Measurements from ENCODE around the gene JAKMIP1.

The JAKMIP1 gene

DNA sequence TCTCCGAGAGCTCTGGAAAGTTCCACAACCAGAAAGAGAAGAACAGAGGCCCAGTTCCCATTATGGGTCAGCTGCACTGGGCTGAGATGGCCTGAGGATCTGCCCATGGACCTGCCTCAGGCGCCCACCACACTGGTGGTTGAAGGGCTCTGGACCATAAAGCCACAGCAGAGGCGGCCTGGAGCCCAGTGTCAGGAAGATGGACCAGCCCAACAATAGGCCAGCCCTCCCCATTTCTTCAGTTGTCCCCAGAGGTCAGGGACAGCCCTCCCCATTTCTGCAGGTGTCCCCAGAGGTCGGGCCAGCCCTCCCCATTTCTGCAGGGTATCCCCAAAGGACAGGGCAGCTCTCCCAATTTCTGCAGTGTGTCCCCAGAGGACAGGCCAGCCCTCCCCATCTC lies 144.9 kb downstream of the JAKMIP1 start:
- DNase-seq = no peak

DNA sequence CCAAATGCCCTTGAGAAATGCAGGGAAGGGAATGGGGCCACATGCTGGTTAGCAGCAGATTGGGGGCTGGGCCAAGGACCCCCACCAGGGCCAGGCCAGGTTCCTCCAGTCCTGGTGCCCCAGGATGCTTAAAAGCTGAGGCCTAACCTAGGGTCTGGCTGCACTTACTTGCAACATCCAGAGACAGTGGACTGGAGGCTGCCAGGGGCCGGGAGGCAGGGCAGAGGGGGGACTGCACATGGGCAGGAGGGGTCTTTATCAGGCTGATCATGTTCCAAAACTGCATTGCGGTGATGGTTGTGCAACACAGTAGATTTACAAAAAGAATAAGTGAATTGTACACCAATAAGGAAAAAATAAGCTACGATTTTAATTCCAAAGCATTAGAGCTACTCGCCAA lies 145.3 kb downstream of the JAKMIP1 start:
- no peak for DNase-seq

DNA sequence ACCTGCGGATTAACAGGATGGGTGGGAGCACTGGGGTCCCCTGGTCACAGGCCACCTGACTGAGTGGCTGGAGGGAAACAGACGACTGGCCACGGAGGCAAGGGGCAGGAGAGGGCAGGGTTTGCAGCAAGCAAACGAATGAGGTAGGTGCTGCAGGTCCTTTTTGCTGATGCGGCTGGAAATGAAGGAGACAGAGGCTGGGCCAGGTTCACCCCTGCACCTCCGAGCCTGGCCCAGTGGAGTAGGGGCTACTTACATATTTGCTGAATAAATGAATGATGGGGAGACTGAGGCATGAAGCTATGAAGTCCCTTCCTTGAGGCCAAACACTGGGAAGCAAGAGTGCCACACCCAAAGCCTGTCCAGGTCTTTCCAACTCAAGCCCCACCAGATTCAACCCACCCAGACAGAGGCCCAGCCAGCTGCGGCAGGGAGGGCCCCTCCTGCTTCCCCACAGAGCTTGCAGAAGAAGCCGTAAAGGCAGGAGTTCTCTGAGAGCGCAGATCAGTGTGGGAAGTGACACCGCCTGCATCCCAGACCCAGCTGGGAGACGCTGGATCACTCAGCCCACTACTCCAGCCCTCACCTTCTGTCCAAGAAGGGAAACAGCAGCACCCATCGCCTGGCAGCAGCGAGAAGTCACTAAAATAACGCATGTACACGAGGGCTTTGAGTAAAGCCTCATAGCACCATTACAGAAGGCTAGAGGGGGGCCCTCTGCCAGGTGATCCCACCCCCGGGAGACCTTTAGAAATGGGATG lies 146.0 kb downstream of the JAKMIP1 start:
- DNase-seq = no peak

DNA sequence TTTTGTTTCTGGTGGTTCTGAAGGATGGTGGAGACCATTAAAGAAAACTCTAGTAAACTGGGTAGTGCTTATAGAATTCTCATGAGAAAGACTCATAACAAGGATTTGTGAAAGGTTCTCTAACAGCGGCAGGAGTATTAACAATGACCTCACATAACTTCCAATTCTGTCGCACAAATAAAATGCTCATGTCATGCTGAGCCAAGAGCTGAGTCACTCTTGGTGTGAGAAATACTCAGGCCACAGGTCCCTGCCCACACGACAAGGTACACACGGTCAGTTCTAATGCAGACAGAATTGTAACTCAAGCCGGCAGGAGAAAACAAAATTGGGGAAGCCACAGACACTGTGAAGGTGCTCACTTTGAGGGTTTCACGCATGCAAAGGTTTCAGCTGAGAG lies 147.7 kb downstream of the JAKMIP1 start:
- DNase-seq = no peak

DNA sequence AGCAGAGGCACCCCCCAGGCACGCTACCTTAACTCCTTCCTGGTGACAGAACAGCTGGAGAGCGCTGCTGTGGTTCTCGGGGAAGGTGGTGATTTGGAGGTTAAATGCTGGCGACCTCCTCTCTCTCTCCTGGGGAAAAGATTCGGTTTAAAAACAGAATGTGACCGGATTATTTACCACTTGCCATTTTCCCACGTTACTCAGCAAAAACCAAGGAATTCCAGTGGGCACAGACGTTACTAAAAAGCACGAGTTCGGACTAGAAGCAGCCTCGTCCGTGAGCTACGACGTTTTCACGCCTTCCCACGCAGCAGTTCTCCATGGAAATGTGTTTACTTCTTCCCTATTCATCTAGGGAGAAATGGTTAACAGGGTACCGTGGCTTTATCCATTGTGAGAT lies 149.8 kb downstream of the JAKMIP1 start:
- DNase-seq = no peak

DNA sequence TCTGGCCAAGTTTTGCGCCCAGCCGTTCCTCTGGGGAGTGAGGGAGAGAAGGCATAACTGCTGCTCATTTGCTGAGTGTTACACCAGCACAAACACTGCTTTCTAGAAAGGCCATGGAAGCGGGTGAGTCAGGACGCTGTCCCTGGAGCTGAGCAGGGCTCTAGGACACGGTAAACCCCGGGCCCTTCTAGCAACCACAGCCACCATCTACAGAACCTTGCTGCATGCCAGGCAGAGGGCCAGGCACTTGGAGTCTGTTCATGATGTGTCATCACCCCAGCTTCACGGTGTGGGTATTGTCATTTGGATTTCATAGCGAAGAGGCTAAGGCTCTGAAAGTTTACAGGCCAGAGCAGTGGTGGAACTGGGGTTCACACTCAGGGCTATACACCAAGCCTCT lies 150.4 kb downstream of the JAKMIP1 start:
- no peak for DNase-seq

DNA sequence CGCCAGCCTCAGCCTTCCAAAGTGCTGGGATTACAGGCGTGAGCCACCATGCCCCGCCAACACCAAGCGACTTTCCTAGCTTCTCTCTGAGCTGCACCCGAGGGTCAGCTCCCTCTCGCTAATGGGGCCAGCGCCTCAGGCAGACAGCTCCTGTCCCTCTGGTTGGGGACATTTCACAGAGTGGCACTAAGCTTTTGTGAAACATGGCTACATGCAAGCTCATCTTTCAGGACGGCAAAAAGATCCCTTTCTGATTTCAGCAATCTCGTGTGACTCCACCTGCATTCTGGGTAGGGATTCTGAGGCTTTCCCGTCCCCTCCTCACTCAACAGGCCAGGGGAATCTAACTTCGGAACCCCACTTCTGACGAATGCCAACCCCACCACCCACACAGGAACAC lies 151.1 kb downstream of the JAKMIP1 start:
- no peak for DNase-seq

DNA sequence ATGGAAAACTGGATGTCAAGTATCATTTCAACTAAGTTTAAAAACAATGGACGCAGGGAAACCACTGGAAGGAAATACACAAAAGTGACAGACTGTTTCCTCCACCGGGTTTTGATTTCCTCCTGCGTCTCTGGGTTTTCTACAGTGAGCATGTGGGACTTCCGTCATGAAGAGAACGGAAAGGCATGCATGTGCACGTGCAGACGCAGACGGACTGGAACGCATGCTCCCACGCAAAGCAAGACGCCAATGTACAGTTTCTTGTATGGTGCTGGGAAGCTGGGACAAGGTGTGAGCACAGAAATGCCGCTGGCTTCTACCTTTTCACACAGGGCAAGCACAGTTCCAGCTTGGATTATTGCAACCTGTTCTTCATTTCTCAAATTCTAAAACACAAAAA lies 151.8 kb downstream of the JAKMIP1 start:
- no peak for DNase-seq

DNA sequence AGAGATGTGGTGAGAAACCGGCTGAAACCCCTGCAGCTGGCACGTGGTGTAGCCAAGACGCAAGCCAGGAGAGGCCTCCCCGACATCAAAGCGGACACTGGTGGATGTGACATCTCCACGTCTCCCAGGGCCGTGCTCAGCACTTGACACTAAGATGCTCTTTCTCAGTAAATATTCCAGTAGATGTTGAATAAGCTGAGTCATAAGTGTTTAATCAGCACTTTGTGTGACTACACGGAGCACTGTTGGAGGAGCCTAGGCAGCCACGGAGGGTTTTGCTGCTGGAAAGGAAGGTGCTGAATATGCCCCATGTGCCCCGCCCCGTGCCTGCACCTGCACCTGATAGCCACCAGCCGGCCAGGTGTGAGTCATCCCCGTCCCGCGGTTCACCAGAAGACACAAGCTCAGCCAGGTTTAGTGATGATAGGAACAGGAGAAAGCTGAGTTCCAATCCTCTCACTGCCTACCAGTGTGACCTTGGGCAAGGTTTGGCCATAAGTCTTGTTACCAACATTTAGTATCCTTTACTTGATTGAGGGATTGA lies 153.1 kb downstream of the JAKMIP1 start:
- DNase-seq = no peak

DNA sequence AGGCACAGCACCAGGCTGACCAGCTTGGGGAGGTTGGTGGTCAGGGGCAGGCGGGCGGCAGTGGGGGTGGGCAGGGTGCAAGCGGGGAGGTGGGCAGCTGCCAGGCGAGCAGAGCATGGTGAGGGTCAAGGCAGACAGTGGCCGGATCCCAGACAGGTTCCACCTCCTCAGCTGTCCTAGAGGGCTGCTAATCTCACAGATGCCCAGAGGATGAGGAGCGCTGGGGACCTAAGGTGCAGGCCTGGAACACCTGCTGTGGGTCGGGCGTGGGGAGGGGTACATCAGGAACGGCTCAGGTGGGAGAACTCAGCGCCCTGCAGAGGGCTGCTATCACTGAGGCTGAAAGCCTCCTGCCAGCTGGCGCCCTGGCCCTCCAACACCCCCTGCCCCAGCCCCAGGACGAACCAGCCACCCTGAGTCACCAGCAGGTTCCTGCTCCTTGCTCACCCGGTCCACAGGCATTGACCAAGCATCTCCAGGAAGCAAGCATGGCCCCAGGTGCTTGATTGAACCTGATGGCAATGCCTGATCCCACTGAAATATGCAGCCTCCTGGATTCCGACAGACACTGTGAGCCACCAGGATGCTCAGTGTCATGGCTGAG lies 153.7 kb downstream of the JAKMIP1 start:
- no peak for DNase-seq

DNA sequence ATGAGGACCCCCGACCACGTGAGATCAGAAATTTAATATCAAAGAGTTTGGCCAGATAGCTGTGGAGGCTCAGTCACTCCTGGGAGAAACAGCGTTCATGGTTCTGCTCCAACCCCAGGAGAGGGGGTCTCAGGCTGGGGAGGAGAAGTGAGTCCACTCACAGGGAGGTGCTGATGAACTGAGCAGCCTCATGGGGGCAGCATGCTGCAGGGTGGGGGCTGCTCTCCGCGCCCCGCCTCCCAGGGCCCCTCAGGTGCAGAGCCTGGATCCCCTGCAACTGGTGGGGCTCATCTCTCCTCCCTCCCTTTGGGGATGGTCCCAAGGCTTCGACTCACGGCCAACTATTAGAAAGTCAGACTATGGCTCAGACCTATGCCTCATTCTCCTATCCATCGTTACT lies 155.5 kb downstream of the JAKMIP1 start:
- DNase-seq = no peak

DNA sequence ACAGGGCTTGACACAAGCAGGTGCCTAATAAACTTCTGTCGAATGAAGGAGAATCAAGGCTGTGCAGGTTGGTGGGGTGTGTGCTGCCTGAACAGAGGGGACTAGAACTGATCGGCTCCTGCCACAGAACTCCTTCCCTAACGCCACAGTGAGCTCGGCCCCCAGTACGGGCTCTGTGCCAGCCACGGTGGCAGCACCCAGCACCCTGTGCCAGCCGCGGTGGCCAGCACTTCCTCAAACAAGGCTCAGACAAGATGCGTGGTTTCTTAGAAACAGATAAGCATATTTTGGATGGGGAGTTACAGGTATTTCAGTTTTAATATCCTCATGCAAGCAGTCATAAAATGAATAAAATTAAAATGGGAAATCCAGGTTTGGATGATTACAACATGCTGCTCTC lies 156.1 kb downstream of the JAKMIP1 start:
- DNase-seq = no peak

DNA sequence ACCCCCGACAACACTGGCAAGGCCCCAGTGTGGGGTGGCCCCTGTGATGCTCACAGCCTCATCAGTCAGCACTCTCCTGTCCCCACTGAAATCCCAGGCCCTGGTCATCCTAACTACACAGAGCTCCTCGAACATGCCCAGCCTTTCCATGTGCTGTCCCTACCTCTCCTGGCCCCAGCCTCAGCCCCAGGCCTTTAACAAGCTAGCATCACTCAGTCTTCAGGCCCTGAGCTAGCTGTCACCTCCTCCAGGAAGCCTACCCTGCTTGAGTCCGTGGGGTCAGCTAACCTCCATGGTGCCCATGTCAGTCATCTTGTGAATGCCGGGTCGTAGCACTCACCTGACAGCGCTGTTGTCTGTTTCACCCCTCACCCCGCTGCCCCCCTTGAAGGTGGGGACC lies 156.5 kb downstream of the JAKMIP1 start:
- no peak for DNase-seq

DNA sequence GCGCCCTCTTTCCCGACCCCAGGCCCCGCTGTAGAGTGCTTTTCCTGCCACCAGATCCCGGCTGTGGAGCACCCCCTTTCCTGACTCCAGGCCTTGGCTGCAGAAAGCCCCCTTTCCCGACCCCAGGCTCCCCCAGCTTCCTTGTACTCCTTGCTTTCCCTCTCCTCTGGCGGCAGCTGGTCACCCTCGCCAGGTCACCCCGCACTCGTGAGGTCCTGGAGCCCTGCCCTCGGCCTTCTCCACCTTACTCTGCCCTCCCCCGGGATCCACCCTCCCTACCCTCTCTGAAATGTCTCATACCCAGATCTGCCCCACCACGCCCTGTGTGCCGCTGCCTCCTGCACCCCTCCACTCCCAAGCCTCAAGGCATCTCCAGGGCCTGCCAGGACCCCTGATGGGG lies 157.2 kb downstream of the JAKMIP1 start:
- no peak for DNase-seq

DNA sequence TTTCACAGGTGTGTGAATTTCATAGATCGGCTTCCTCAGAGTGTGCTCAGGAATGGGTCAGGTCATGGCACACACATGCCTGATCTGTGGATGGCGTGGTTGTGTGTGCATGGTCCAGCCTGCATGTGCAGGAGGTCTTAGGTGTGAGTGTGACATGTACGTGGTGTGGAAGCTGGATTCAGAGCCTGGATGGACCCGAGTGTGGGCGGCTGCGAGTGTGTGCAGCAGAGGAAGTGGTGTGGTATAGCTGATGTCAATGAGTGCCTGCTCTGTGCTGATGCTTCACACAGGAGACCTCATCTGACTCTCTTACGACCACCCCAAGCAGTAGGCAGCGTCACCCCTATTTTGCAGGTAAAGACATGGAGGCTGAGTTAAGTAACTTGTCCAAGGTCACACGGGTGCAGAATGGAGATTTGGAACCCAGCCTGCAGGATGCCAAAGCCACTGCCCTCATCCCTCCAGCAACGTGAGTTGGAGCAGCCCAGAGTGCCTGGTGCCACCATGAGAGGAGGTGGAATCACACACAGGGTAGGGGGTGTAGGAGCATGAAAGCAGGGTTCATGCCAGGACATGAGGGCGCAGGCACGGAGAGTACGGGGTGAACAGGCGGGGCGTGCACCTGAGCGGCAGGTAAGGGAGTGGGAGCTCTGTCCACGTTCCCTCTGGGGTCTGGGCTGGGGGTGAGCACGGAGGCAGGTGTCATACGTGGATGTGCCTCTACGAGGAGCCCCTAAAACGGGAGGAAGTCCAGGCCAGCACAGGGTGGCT lies 157.9 kb downstream of the JAKMIP1 start:
- DNase-seq = no peak

DNA sequence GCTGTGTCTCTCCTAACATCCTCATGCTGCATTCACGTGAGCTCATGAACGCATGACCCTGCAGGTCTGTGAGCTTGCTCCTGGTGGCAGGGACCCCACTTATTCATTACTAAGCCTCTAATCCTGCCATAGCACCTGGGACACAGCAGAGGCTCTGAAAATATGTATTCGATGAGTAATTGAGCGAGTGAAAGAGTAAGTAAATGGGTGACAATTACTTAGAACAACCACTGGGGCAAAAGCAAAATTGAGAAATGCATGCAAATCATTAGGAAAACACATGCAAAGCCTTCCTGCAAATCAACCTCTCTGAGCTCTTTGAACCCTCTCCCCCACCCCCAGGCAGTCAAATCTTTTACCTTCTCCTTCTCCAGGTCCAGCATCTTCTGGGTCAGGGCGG lies 158.5 kb downstream of the JAKMIP1 start:
- DNase-seq = no peak

DNA sequence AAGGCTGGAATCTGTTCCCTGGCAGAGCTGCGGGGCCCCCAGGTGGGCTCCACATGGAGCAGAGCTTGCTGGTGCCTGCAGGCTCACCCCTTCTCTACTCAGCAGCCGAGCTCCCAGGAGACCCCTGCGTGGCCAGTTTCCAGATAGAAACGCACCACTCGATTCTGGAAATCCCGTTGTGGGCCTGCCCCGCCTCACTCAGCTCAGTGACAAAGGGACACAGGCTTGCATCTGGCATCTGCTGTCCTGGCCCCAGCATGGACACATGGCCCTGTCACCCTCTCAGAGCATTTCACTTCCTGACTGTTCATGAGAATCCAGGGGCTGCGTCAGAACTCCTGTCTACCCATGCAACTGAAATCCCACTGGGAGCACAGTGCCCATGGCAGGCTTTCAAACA lies 161.6 kb downstream of the JAKMIP1 start:
- DNase-seq = no peak

DNA sequence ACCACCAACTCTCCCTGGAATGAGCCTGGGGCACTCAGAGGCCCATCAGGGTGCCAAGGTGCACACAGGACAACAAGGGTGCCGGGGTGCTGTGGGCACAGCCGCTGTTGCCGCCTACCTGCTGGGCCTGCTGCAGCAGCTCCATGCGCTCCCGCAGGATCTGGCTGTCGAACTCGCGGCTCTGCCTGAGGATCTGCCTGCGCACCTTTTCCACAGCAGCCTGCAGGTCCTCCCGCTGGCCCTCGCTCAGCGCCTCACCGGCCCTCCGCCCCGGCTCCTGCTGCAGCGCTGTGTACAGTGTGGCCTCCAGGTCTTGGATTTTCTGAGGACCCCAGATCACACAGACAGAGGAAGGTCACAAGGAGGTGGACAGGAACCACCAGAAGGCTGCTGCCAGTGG lies 164.6 kb downstream of the JAKMIP1 start:
- no peak for DNase-seq

DNA sequence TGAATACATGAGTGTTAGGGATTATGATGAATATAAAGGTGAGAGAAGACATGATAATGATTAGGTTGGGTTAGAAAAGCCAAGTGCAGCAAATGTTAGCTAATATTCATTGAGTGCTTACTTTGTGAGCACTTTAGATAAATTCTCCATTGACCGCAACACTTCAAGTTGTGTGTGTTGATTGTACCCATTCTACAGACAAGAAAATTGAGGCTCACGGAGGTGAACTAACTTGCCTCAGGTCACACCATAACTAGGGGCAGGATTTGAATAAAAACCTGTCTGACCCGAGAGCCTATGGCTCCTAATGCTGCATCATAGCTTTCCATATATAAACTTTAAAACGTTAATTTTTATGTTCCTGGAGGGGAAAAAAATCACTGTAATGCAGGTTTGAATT lies 167.0 kb downstream of the JAKMIP1 start:
- no peak for DNase-seq

DNA sequence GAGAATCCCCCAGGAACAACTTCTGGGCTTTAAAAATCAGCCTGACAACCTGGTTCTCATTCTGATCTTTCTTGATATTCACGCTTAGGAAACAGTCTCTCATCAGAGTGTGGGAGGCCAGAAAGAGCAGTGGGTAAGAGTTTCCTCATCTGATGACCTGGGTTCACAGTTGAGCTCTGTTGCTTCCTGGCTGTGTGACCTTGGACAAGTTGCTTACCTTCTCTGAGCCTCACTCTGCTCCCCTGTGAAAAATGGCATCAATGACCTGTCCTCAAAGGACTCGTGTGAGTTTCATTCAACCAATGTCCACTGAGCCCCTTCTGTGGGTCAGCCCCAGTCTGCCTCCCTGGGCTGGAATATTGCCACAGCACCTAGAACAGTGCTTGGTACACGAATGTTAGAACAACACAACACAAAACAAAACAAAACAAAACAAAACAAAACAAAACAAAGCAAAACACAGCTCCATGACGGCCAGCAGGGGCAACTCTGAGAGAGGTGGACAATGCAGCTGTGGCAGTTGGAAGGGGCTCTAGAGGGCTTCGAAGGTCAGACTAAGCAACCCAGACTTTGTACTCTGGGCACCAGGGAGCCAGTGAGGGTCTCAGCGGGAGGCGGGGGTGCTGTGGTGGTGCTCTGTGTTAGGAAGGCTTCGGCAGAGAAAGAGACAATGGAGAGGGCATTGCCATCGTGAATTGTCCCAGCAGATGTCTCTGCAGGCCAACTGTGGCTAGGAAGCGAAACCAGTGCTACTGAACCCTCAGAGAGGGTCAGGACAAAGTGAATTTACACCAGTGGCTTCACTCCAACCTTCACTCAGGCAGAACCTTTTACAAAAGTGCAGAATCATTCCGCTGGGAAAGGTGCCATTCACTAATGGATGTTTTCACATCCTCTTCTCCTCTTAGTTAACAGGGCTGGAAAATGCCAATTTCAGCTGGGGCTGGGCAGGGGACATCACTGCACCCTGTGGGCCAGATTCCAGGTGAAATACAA lies 167.8 kb downstream of the JAKMIP1 start:
- DNase-seq = no peak

DNA sequence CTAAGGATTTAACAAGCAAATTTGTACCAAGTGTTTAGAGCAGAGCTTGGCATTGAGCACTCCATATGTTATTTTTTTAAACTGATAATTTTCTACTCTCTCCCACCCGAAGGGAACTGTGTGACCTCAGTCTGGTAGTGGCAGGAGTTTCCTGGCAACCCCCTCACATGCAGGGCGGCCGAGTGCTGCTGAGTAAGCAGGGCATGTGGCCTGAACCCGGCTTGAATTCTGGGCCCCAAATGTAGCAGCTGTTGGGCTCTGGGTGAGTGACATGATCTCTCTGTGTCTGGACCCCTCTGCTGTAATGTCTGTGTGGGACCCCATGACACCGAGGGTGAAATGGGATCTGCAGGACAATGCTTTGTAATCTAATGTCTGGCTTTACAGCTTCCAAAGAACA lies 168.5 kb downstream of the JAKMIP1 start:
- peak; percentile 29 for DNase-seq

DNA sequence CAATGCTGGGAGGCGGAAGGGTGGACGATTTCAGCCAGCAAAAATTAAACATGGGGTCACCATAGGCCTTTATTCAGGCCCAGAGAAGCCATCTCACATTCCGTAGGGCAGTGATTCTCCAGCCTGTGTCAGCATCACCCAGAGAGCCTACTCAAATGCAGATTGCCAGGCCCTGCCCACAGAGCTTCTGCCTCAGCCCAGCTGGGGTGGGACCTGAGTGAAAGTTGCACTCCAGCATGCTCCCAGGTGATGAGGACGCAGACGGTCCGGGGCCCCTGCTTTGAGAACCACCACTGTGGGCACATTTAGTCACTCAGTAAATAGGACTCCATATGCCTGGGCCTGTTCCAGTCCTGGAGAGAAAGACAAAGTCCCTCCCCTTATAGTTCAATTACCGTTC lies 169.7 kb downstream of the JAKMIP1 start:
- no peak for DNase-seq

DNA sequence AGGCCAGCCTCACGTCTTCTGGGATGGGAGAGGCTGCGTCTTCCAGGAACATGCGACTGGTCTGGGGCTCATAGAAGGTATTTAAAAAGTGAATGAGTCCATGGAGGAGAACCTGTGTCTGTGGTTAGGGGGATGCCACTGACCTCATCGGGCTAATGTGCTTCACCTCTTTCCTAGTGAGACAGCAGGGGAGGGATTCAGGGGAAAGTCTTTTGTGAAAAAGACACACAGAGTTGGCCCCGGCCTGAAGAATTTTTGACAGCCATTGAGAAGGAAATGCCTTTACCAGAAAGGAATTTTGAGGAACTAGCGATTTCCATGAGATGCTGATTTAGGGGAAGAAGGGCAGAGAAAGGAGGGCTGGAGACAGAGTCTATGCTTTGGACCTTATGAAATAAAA lies 171.1 kb downstream of the JAKMIP1 start:
- no peak for DNase-seq

Data from femur (tissue), 1 donor.